Fibroblast of upper back skin (primary cell): ENCODE measurements around the gene TSPAN33.
"Not testable (repeated sequence)": the region's sequence is repeated elsewhere in the genome, so short reads cannot be mapped to it uniquely, and the experiment has no call there.

Experiments
- DNase-seq: peaks from one replicate; pipeline ENCODE4 v3.0.0-alpha.2; 2013

Gene TSPAN33

GRCh38 chr7:129210256-129210988 is 65.9 kb downstream of the TSPAN33 start:
- DNase-seq, result peak; percentile 34

GRCh38 chr7:129210989-129211312 is 66.4 kb downstream of the TSPAN33 start:
- no peak for DNase-seq

DNA sequence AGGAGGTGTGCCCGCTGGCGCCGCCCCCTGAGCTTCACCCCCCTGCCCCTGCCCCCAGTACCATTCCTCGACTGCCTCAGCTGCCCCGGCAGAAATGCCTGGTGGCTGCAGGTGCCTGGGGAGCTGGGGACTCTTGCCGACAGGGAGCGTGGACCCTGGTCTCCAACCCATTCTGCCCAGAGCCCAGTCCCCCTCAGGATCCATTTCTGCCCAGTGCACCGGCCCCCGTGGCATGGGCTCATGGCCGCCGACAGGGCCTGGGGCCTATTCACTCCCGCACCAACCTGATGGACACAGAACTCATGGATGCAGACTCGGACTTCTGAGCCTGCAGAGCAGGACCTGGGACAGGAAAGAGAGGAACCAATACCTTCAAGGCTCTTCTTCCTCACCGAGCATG is 67.6 kb downstream of the TSPAN33 start:
- no peak for DNase-seq

- DNase-seq, result no peak
Measured at GRCh38 chr7:129212596-129212995, 68.1 kb downstream of the TSPAN33 start.

GRCh38 chr7:129213828-129214227 is 69.3 kb downstream of the TSPAN33 start:
- peak; percentile 18 for DNase-seq

DNA sequence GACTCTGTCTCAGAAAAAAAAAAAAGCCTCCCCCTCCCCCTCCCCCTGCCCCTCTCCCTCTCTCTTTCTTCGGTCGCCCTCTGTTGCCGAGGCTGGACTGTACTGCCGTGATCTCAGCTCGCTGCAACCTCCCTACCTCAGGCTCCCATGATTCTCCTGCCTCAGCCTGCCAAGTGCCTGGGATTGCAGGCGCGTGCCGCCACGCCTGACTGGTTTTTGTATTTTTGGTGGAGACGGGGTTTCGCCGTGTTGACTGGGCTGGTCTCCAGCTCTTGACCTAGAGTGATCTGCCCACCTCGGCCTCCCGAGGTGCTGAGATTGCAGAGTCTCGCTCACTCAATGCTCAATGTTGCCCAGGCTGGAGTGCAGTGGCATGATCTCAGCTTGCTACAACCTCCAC is 71.2 kb downstream of the TSPAN33 start:
- DNase-seq, result not testable (repeated sequence)

- not testable (repeated sequence) for DNase-seq
Measured at GRCh38 chr7:129216101-129216715, 71.7 kb downstream of the TSPAN33 start.

DNA sequence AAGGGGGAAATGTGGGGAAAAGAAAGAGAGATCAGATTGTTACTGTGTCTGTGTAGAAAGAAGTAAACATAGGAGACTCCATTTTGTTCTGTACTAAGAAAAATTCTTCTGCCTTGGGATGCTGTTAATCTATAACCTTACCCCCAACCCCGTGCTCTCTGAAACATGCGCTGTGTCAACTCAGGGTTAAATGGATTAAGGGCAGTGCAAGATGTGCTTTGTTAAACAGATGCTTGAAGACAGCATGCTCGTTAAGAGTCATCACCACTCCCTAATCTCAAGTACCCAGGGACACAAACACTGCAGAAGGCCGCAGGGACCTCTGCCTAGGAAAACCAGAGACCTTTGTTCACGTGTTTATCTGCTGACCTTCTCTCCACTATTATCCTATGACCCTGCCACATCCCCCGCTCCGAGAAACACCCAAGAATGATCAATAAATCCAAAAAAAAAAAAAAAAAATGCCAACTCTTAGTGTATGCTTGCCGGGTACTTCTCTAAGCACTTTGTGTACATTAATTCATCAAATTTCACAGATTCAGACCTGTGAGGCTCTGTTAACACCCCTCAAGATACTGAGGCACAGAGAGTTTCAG is 72.4 kb downstream of the TSPAN33 start:
- not testable (repeated sequence) for DNase-seq

GRCh38 chr7:129218514-129219062 is 74.1 kb downstream of the TSPAN33 start:
- peak; percentile 82 for DNase-seq

DNA sequence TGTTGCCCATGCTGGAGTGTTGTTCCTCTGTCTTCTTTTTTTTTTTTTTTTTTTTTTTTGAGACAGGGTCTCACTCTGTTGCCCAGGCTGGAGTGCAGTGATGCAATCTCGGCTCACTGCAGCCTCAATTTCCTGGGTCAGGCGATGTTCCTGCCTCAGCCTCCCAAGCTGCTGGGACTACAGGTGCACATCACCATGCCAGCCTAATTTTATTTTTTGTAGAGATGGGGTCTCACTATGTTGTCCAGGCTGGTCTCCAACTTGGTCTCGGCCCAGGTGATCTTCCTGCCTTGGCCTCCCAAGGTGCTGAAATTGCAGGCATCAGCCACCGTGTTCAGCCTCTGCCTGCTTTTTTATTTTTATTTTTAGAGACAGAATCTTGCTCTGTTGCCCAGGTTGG is 74.7 kb downstream of the TSPAN33 start:
- not testable (repeated sequence) for DNase-seq
